GM12872 (cell line): ENCODE results near the gene RNF114.

Experiments used
- CTCF ChIP-seq: IDR thresholded peaks from 3 replicates; pipeline ENCODE4 v1.5.1; 2011; ENCODE audit warnings: low read depth, mild to moderate bottlenecking, low read length, moderate library complexity; ENCODE audit not compliant: insufficient read depth

Gene RNF114

GRCh38 chr20:49915380-49916145 lies 20.6 kb upstream of the RNF114 start, which contains the start of gene SPATA2:
SPATA2 (minus strand) TSS chr20:49915529; CDS start chr20:49908490, 7,039 bp downstream.
- no peak for TF ChIP-seq CTCF

- no peak for TF ChIP-seq CTCF
These were observed 19.8 kb upstream of the RNF114 start for GRCh38 chr20:49916146-49917002.

- TF ChIP-seq CTCF: no peak
These were observed 17.8 kb upstream of the RNF114 start for GRCh38 chr20:49918446-49918845.

- TF ChIP-seq CTCF: no peak
These were observed 17.2 kb upstream of the RNF114 start for GRCh38 chr20:49919009-49919408.

GRCh38 chr20:49919461-49919860 lies 16.7 kb upstream of the RNF114 start:
- TF ChIP-seq CTCF: no peak

GRCh38 chr20:49924247-49924646 lies 11.9 kb upstream of the RNF114 start:
- TF ChIP-seq CTCF: no peak

GRCh38 chr20:49925901-49926454 lies 10.2 kb upstream of the RNF114 start:
- no peak for TF ChIP-seq CTCF
